ENCODE results near the gene ZNF865. TPM values are rescaled to one million over a fixed set of nuclear protein-coding genes. Genes with fewer than 3 reads are reported as not detected.

Gene ZNF865
- polyA plus RNA-seq, 2 donors = 4.3 to 5.9 TPM

- H3K4me1 ChIP-seq (ENCODE audit: control insufficient read depth in 2 of 2, insufficient read depth in 2 of 2, low read length in 1 of 2) = peaks cover 9 to 19% of the 10 kb centered on the region in 2 donors
- peaks cover 0 to 8% of the 10 kb centered on the region in 2 donors for H3K36me3 ChIP-seq (ENCODE audit: control insufficient read depth in 2 of 2, insufficient read depth in 2 of 2, low read length in 1 of 2)
- H3K27me3 ChIP-seq (ENCODE audit: control insufficient read depth in 1 of 2, insufficient read depth in 2 of 2, low read length in 2 of 2) = no peaks in the 10 kb centered on the region
- peak within 1 kb of the TSS; percentile 98 to 99 for H3K27ac ChIP-seq (ENCODE audit: low read depth in 2 of 2, low read length in 1 of 2)
- 0 to 1% methylated on average over 75 to 95 of the region's 95 CpGs for WGBS, 2 donors
- peak within 1 kb of the TSS; percentile 85 to 90 for H3K4me3 ChIP-seq (ENCODE audit: low read depth in 1 of 2, low read length in 2 of 2)
- H3K9me3 ChIP-seq (ENCODE audit: control insufficient read depth in 2 of 2, insufficient read depth in 1 of 2, low read depth in 1 of 2, low read length in 1 of 2) = no peaks in the 10 kb centered on the region
These were observed 49.6 kb downstream of the ZNF865 start, which contains the start of gene U2AF2 for GRCh38 chr19:55654868-55655647. Gene U2AF2 (plus strand): TSS chr19:55655035. CDS start chr19:55655105, 70 bp downstream.

- H3K27ac ChIP-seq (ENCODE audit: low read depth in 2 of 2, low read length in 1 of 2) = peak overlapping the region; percentile 98 to 99
These were observed 50.2 kb downstream of the ZNF865 start for GRCh38 chr19:55655648-55656040.

GRCh38 chr19:55656552-55656951 lies 51.1 kb downstream of the ZNF865 start:
- H3K9me3 ChIP-seq (ENCODE audit: control insufficient read depth in 2 of 2, insufficient read depth in 1 of 2, low read depth in 1 of 2, low read length in 1 of 2) = no peaks in the 10 kb centered on the region
- no peak overlapping the region for H3K27ac ChIP-seq (ENCODE audit: low read depth in 2 of 2, low read length in 1 of 2)
- peak overlapping the region in 1 of 2 donors; percentile 90 for H3K4me3 ChIP-seq (ENCODE audit: low read depth in 1 of 2, low read length in 2 of 2)
- peaks cover 10 to 21% of the 10 kb centered on the region in 2 donors for H3K36me3 ChIP-seq (ENCODE audit: control insufficient read depth in 2 of 2, insufficient read depth in 2 of 2, low read length in 1 of 2)
- H3K4me1 ChIP-seq (ENCODE audit: control insufficient read depth in 2 of 2, insufficient read depth in 2 of 2, low read length in 1 of 2) = peaks cover 12 to 19% of the 10 kb centered on the region in 2 donors
- WGBS, 2 donors = 43 to 44% methylated on average over 7 of the region's 7 CpGs
- no peaks in the 10 kb centered on the region for H3K27me3 ChIP-seq (ENCODE audit: control insufficient read depth in 1 of 2, insufficient read depth in 2 of 2, low read length in 2 of 2)

More at GRCh38 chr19:55655648-55656040, 50.2 kb downstream of the ZNF865 start:
- Histone ChIP-seq H3K4me3 (ENCODE audit: low read depth in 1 of 2, low read length in 2 of 2) (peak overlapping the region; percentile 85 to 90), H3K27me3 (ENCODE audit: control insufficient read depth in 1 of 2, insufficient read depth in 2 of 2, low read length in 2 of 2) (no peaks in the 10 kb centered on the region), H3K9me3 (ENCODE audit: control insufficient read depth in 2 of 2, insufficient read depth in 1 of 2, low read depth in 1 of 2, low read length in 1 of 2) (no peaks in the 10 kb centered on the region), H3K36me3 (ENCODE audit: control insufficient read depth in 2 of 2, insufficient read depth in 2 of 2, low read length in 1 of 2) (peaks cover 5 to 12% of the 10 kb centered on the region in 2 donors), H3K4me1 (ENCODE audit: control insufficient read depth in 2 of 2, insufficient read depth in 2 of 2, low read length in 1 of 2) (peaks cover 12 to 19% of the 10 kb centered on the region in 2 donors)
- WGBS, 2 donors = 0 to 1% methylated on average over 19 of the region's 19 CpGs

GRCh38 chr19:55656988-55657747 lies 51.7 kb downstream of the ZNF865 start:
- Histone ChIP-seq H3K36me3 (ENCODE audit: control insufficient read depth in 2 of 2, insufficient read depth in 2 of 2, low read length in 1 of 2) (peaks cover 14 to 27% of the 10 kb centered on the region in 2 donors), H3K4me3 (ENCODE audit: low read depth in 1 of 2, low read length in 2 of 2) (peak overlapping the region; percentile 7 to 90), H3K9me3 (ENCODE audit: control insufficient read depth in 2 of 2, insufficient read depth in 1 of 2, low read depth in 1 of 2, low read length in 1 of 2) (no peaks in the 10 kb centered on the region), H3K4me1 (ENCODE audit: control insufficient read depth in 2 of 2, insufficient read depth in 2 of 2, low read length in 1 of 2) (peaks cover 12 to 19% of the 10 kb centered on the region in 2 donors), H3K27ac (ENCODE audit: low read depth in 2 of 2, low read length in 1 of 2) (peak overlapping the region in 1 of 2 donors; percentile 26), H3K27me3 (ENCODE audit: control insufficient read depth in 1 of 2, insufficient read depth in 2 of 2, low read length in 2 of 2) (no peaks in the 10 kb centered on the region)
- WGBS, 2 donors = 21 to 23% methylated on average over 18 of the region's 18 CpGs

- Histone ChIP-seq H3K9me3 (ENCODE audit: control insufficient read depth in 2 of 2, insufficient read depth in 1 of 2, low read depth in 1 of 2, low read length in 1 of 2) (no peaks in the 10 kb centered on the region), H3K4me3 (ENCODE audit: low read depth in 1 of 2, low read length in 2 of 2) (no peak overlapping the region), H3K4me1 (ENCODE audit: control insufficient read depth in 2 of 2, insufficient read depth in 2 of 2, low read length in 1 of 2) (peaks cover 12 to 19% of the 10 kb centered on the region in 2 donors), H3K27ac (ENCODE audit: low read depth in 2 of 2, low read length in 1 of 2) (no peak overlapping the region), H3K27me3 (ENCODE audit: control insufficient read depth in 1 of 2, insufficient read depth in 2 of 2, low read length in 2 of 2) (no peaks in the 10 kb centered on the region), H3K36me3 (ENCODE audit: control insufficient read depth in 2 of 2, insufficient read depth in 2 of 2, low read length in 1 of 2) (peaks cover 28 to 43% of the 10 kb centered on the region in 2 donors)
- 90 to 91% methylated on average over 36 to 37 of the region's 37 CpGs for WGBS, 2 donors
These were observed 53.5 kb downstream of the ZNF865 start for GRCh38 chr19:55658846-55659459.

GRCh38 chr19:55659822-55660221 lies 54.4 kb downstream of the ZNF865 start:
- peaks cover 31 to 52% of the 10 kb centered on the region in 2 donors for H3K36me3 ChIP-seq (ENCODE audit: control insufficient read depth in 2 of 2, insufficient read depth in 2 of 2, low read length in 1 of 2)
- H3K27ac ChIP-seq (ENCODE audit: low read depth in 2 of 2, low read length in 1 of 2) = no peak overlapping the region
- H3K27me3 ChIP-seq (ENCODE audit: control insufficient read depth in 1 of 2, insufficient read depth in 2 of 2, low read length in 2 of 2) = no peaks in the 10 kb centered on the region
- WGBS, 2 donors = 68 to 74% methylated on average over 9 of the region's 9 CpGs
- no peak overlapping the region for H3K4me3 ChIP-seq (ENCODE audit: low read depth in 1 of 2, low read length in 2 of 2)
- H3K4me1 ChIP-seq (ENCODE audit: control insufficient read depth in 2 of 2, insufficient read depth in 2 of 2, low read length in 1 of 2) = peaks cover 12 to 19% of the 10 kb centered on the region in 2 donors
- no peaks in the 10 kb centered on the region for H3K9me3 ChIP-seq (ENCODE audit: control insufficient read depth in 2 of 2, insufficient read depth in 1 of 2, low read depth in 1 of 2, low read length in 1 of 2)

GRCh38 chr19:55660404-55660803 lies 55.0 kb downstream of the ZNF865 start:
- Histone ChIP-seq H3K27ac (ENCODE audit: low read depth in 2 of 2, low read length in 1 of 2) (no peak overlapping the region), H3K36me3 (ENCODE audit: control insufficient read depth in 2 of 2, insufficient read depth in 2 of 2, low read length in 1 of 2) (peaks cover 31 to 55% of the 10 kb centered on the region in 2 donors), H3K4me3 (ENCODE audit: low read depth in 1 of 2, low read length in 2 of 2) (no peak overlapping the region), H3K4me1 (ENCODE audit: control insufficient read depth in 2 of 2, insufficient read depth in 2 of 2, low read length in 1 of 2) (peaks cover 12 to 19% of the 10 kb centered on the region in 2 donors), H3K9me3 (ENCODE audit: control insufficient read depth in 2 of 2, insufficient read depth in 1 of 2, low read depth in 1 of 2, low read length in 1 of 2) (no peaks in the 10 kb centered on the region), H3K27me3 (ENCODE audit: control insufficient read depth in 1 of 2, insufficient read depth in 2 of 2, low read length in 2 of 2) (no peaks in the 10 kb centered on the region)
- 91% methylated on average over 11 to 12 of the region's 12 CpGs for WGBS, 2 donors

- Histone ChIP-seq H3K36me3 (ENCODE audit: control insufficient read depth in 2 of 2, insufficient read depth in 2 of 2, low read length in 1 of 2) (peaks cover 31 to 58% of the 10 kb centered on the region in 2 donors), H3K9me3 (ENCODE audit: control insufficient read depth in 2 of 2, insufficient read depth in 1 of 2, low read depth in 1 of 2, low read length in 1 of 2) (no peaks in the 10 kb centered on the region), H3K27ac (ENCODE audit: low read depth in 2 of 2, low read length in 1 of 2) (no peak overlapping the region), H3K4me1 (ENCODE audit: control insufficient read depth in 2 of 2, insufficient read depth in 2 of 2, low read length in 1 of 2) (peaks cover 12 to 19% of the 10 kb centered on the region in 2 donors), H3K27me3 (ENCODE audit: control insufficient read depth in 1 of 2, insufficient read depth in 2 of 2, low read length in 2 of 2) (no peaks in the 10 kb centered on the region), H3K4me3 (ENCODE audit: low read depth in 1 of 2, low read length in 2 of 2) (no peak overlapping the region)
- WGBS, 2 donors = 77 to 83% methylated on average over 16 of the region's 16 CpGs
These were observed 55.5 kb downstream of the ZNF865 start for GRCh38 chr19:55660991-55661390.

GRCh38 chr19:55661826-55662225 lies 56.4 kb downstream of the ZNF865 start:
- no peaks in the 10 kb centered on the region for H3K9me3 ChIP-seq (ENCODE audit: control insufficient read depth in 2 of 2, insufficient read depth in 1 of 2, low read depth in 1 of 2, low read length in 1 of 2)
- no peak overlapping the region for H3K27ac ChIP-seq (ENCODE audit: low read depth in 2 of 2, low read length in 1 of 2)
- no peaks in the 10 kb centered on the region for H3K27me3 ChIP-seq (ENCODE audit: control insufficient read depth in 1 of 2, insufficient read depth in 2 of 2, low read length in 2 of 2)
- H3K36me3 ChIP-seq (ENCODE audit: control insufficient read depth in 2 of 2, insufficient read depth in 2 of 2, low read length in 1 of 2) = peaks cover 31 to 67% of the 10 kb centered on the region in 2 donors
- H3K4me1 ChIP-seq (ENCODE audit: control insufficient read depth in 2 of 2, insufficient read depth in 2 of 2, low read length in 1 of 2) = peaks cover 12 to 17% of the 10 kb centered on the region in 2 donors
- no peak overlapping the region for H3K4me3 ChIP-seq (ENCODE audit: low read depth in 1 of 2, low read length in 2 of 2)
- WGBS, 2 donors = 67 to 71% methylated on average over 7 of the region's 7 CpGs
